Mesendoderm (in vitro differentiated cells): ENCODE results near the gene PYURF. TPM values are rescaled to one million over a fixed set of nuclear protein-coding genes. Genes with fewer than 3 reads are reported as not detected.
A peak's percentile ranks its signal among the peaks of the same experiment; 100 is the strongest.
"Not testable (repeated sequence)": the region's sequence is repeated elsewhere in the genome, so short reads cannot be mapped to it uniquely, and the experiment has no call there.

Source experiments
- DNase-seq: peaks from one replicate; pipeline ENCODE4 v3.0.0; 2013
- H2AK5ac ChIP-seq: 2 replicates; pipeline ENCODE4 v1.6.1; 2013; ENCODE audit warnings: low read length, inconsistent platforms
- H2BK120ac ChIP-seq: 2 replicates; pipeline ENCODE4 v1.6.1; 2013; ENCODE audit warnings: low read depth, mild to moderate bottlenecking, low read length, moderate library complexity, mixed read lengths
- H2BK15ac ChIP-seq: replicated peaks from 2 replicates; pipeline ENCODE4 v1.6.1; 2013; ENCODE audit warnings: low read depth, mild to moderate bottlenecking, moderate library complexity
- H2BK5ac ChIP-seq: 2 replicates; pipeline ENCODE4 v1.6.1; 2013; ENCODE audit warnings: low read length, inconsistent platforms
- H3K18ac ChIP-seq: 2 replicates; pipeline ENCODE4 v1.6.1; 2013; ENCODE audit warnings: mild to moderate bottlenecking, low read length, mixed read lengths
- H3K23ac ChIP-seq: one replicate; pipeline ENCODE4 v1.6.1; 2013; ENCODE audit warnings: low read length
- H3K27ac ChIP-seq: 2 replicates; pipeline ENCODE4 v1.5.1; 2013; ENCODE audit warnings: low read depth, mild to moderate bottlenecking, inconsistent platforms, low read length, moderate library complexity
- H3K27me3 ChIP-seq: 2 replicates; pipeline ENCODE4 v1.6.1; 2013; ENCODE audit warnings: low read length, control low read depth, mild to moderate bottlenecking, inconsistent platforms; ENCODE audit not compliant: insufficient read depth, poor library complexity
- H3K36me3 ChIP-seq: 2 replicates; pipeline ENCODE4 v1.6.1; 2013; ENCODE audit warnings: low read length, inconsistent platforms; ENCODE audit not compliant: control insufficient read depth, insufficient read depth
- H3K4ac ChIP-seq: one replicate; pipeline ENCODE4 v1.6.1; 2013; ENCODE audit warnings: low read depth, mild to moderate bottlenecking, low read length, moderate library complexity
- H3K4me1 ChIP-seq: 2 replicates; pipeline ENCODE4 v1.6.1; 2013; ENCODE audit warnings: low read depth, low read length, inconsistent platforms; ENCODE audit not compliant: control insufficient read depth
- H3K4me2 ChIP-seq: 2 replicates; pipeline ENCODE4 v1.6.1; 2013; ENCODE audit warnings: low read length
- H3K4me3 ChIP-seq: 2 replicates; pipeline ENCODE4 v1.5.1; 2013; ENCODE audit warnings: mild to moderate bottlenecking, low read length
- H3K56ac ChIP-seq: one replicate; pipeline ENCODE4 v1.6.1; 2013; ENCODE audit warnings: low read length
- H3K79me1 ChIP-seq: 2 replicates; pipeline ENCODE4 v1.6.1; 2013; ENCODE audit warnings: low read length, inconsistent platforms
- H3K79me2 ChIP-seq: 2 replicates; pipeline ENCODE4 v1.6.1; 2013; ENCODE audit warnings: mild to moderate bottlenecking, low read length; ENCODE audit not compliant: control insufficient read depth, insufficient read depth
- H3K9ac ChIP-seq: 2 replicates; pipeline ENCODE4 v1.6.1; 2013; ENCODE audit warnings: low read length, inconsistent platforms
- H4K5ac ChIP-seq: one replicate; pipeline ENCODE4 v1.6.1; 2013; ENCODE audit warnings: low read length
- H4K8ac ChIP-seq: one replicate; pipeline ENCODE4 v1.6.1; 2013; ENCODE audit warnings: low read depth, mild to moderate bottlenecking, control low read depth, low read length, moderate library complexity
- WGBS: extraction: QIAGEN DNeasy Blood & Tissue Kit; methylation state at CpG from one replicate; pipeline ENCODE4 v1.1.7; 2013; ENCODE audit warnings: low lambda C conversion rate, missing lambda C conversion rate; ENCODE audit not compliant: insufficient coverage; ENCODE audit errors: extremely low coverage; 5-methylcytosine and 5-hydroxymethylcytosine counted together
- polyA plus RNA-seq, 2 experiments: library from polyadenylated mRNA; stranded (reverse); fragments of 200-250 nt; gene quantifications; one replicate each; pipeline ENCODE4 v1.2.3, GENCODE V29; 2013

PYURF gene, protein sequence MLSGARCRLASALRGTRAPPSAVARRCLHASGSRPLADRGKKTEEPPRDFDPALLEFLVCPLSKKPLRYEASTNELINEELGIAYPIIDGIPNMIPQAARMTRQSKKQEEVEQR
- 71.4 TPM for polyA plus RNA-seq (2013, experiment 1 of 2)
- 71.4 TPM for polyA plus RNA-seq (2013, experiment 2 of 2)

DNA sequence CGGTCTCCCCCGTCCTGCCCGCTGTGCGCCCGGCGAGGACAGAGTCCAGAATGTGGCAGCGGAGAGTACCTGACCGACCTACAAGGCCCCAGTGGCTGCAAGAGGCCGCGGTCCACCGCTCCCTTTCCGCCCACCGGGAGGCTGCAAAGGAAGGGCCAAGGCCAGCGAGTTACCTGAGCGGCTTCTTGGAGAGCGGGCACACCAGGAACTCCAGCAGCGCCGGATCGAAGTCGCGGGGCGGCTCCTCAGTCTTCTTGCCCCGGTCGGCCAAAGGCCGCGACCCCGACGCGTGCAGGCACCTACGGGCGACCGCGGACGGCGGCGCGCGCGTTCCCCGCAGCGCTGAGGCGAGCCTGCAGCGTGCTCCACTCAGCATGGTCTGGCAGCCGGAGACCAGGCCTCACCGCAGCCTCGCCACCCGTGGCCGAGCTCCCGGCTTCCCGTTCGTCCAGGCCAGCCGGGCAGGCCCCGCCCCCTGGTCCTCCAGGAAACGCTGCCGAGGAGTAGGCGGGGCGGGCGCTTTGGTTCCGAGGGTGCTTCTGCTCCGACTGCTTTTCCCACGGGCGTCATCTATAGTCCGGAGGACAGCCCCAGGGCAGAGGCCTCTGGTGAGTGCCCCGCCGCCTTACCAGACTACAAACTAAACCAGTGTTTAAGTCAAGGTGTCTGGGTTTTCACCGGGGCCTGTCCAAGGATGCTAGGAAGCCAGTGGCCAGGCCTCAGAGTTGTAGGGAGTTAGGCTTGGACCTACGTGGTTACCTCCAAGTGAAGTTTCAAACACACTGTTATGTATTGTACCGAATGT is at the start of gene PYURF:
TSS of gene PYURF (minus strand) at position 452 of the 805 bp plus-strand sequence. CDS start at position 376, 76 bp downstream.
- Histone ChIP-seq H3K27me3 (no peaks in the 10 kb centered on the region), H3K4me3 (peak within 1 kb of the TSS; percentile 80), H2BK5ac (no peak within 1 kb of the TSS), H4K5ac (peak within 1 kb of the TSS; percentile 81), H2BK15ac (no peak within 1 kb of the TSS), H3K4me1 (no peaks in the 10 kb centered on the region), H3K27ac (peak within 1 kb of the TSS; percentile 25), H3K4ac (peak within 1 kb of the TSS; percentile 87), H3K23ac (peak within 1 kb of the TSS; percentile 3), H3K9ac (peak within 1 kb of the TSS; percentile 76), H2BK120ac (no peak within 1 kb of the TSS), H3K4me2 (peak within 1 kb of the TSS; percentile 73), H3K36me3 (no peaks in the 10 kb centered on the region), H3K56ac (peak within 1 kb of the TSS; percentile 90), H3K79me2 (peaks cover 13% of the 10 kb centered on the region), H4K8ac (no peak within 1 kb of the TSS), H3K79me1 (peaks cover 6% of the 10 kb centered on the region), H2AK5ac (no peak within 1 kb of the TSS), H3K18ac (peak within 1 kb of the TSS; percentile 60)
- WGBS = no CpG with 5 or more reads among the region's 68 CpGs
- DNase-seq = peak; percentile 96

DNA sequence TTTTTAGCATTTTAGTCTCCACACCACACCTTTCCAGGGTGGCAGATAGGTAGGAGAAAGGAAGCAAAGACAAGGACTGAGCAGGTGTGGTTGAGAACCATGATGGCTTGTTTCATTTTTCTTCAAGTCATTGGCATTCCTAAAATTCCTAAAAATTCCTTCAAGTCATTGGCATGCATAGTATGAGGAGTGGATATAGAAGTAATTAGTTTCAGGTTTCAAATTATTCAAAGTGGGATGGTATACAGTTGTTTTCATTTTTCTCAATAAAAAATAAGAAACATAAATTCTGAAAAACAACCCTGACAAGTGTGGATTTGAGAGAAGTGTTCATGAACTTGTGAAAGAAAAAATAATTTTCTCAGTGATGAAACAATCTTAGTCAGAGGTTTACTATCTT is 46.4 kb upstream of the PYURF start:
- no peak overlapping the region for H3K4me3 ChIP-seq
- no peaks in the 10 kb centered on the region for H3K27me3 ChIP-seq
- peak overlapping the region; percentile 15 for H3K56ac ChIP-seq
- H3K4me1 ChIP-seq = peaks cover 4% of the 10 kb centered on the region
- H4K5ac ChIP-seq = no peak overlapping the region
- no peak overlapping the region for H3K9ac ChIP-seq
- H4K8ac ChIP-seq = no peak overlapping the region
- H3K4ac ChIP-seq = no peak overlapping the region
- no peak overlapping the region for H3K23ac ChIP-seq
- H3K27ac ChIP-seq = no peak overlapping the region
- H2BK120ac ChIP-seq = no peak overlapping the region
- no peak overlapping the region for H2BK15ac ChIP-seq
- no peak overlapping the region for H2BK5ac ChIP-seq
- H3K4me2 ChIP-seq = no peak overlapping the region
- H3K18ac ChIP-seq = no peak overlapping the region
- H3K36me3 ChIP-seq = no peaks in the 10 kb centered on the region
- H2AK5ac ChIP-seq = no peak overlapping the region
- no peaks in the 10 kb centered on the region for H3K79me1 ChIP-seq
- peak; percentile 75 for DNase-seq
- no peaks in the 10 kb centered on the region for H3K79me2 ChIP-seq

DNA sequence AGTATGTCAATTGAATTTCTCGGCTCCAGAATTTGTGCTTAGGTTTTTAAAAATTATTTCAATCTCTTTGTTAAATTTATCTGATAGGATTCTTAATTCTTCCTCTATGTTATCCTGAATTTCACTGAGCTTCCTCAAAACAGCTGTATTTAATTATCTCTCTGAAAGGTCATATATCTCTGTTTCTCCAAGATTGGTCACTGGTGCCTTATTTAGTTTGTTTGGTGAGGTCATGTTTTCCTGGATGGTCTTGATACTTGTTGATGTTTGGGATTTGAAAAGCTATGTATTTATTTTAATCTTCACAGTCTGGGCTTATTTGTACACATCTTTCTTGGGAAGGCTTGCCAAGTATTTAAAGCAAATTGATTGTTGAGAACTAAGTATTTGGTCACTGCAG is 44.0 kb upstream of the PYURF start:
- H3K27me3 ChIP-seq = no peaks in the 10 kb centered on the region

DNA sequence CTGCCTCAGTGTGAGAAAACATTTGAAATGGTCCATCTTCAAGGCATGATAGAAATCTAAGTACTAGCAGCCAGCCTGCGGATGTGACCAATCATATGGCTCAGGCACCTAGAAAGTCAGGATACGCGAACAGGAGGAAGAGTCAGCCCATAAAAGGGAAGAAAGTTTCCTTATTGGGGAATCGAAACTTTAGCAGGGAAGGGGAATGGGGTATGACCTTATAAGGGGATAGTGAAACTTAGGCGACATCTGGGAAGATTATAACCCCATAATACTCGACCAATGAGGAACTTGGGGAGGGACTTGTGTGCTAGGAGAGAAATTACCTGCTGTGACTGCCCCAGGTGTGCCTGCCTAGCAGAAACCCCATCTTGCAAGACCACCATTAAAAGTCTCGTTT is 26.2 kb upstream of the PYURF start:
- H4K8ac ChIP-seq = no peak overlapping the region
- H3K27ac ChIP-seq = no peak overlapping the region
- H3K23ac ChIP-seq = no peak overlapping the region
- no peak overlapping the region for H2BK5ac ChIP-seq
- no peak overlapping the region for H2AK5ac ChIP-seq
- no CpG with 5 or more reads among the region's 7 CpGs for WGBS
- no peaks in the 10 kb centered on the region for H3K27me3 ChIP-seq
- no peak overlapping the region for H3K56ac ChIP-seq
- H3K4ac ChIP-seq = no peak overlapping the region
- H3K9ac ChIP-seq = no peak overlapping the region
- H2BK120ac ChIP-seq = no peak overlapping the region
- no peak overlapping the region for H3K18ac ChIP-seq
- H3K79me1 ChIP-seq = no peaks in the 10 kb centered on the region
- H3K4me2 ChIP-seq = no peak overlapping the region
- no peak overlapping the region for H3K4me3 ChIP-seq
- no peak overlapping the region for H2BK15ac ChIP-seq
- H3K79me2 ChIP-seq = no peaks in the 10 kb centered on the region
- no peak for DNase-seq
- no peak overlapping the region for H4K5ac ChIP-seq
- H3K36me3 ChIP-seq = no peaks in the 10 kb centered on the region
- H3K4me1 ChIP-seq = no peaks in the 10 kb centered on the region

More for the DNA sequence above, 44.0 kb upstream of the PYURF start:
- Histone ChIP-seq H3K4me3 (no peak overlapping the region), H3K23ac (no peak overlapping the region), H3K4ac (no peak overlapping the region), H3K4me2 (no peak overlapping the region), H3K79me1 (no peaks in the 10 kb centered on the region), H2BK15ac (no peak overlapping the region), H2BK5ac (no peak overlapping the region), H4K5ac (no peak overlapping the region), H4K8ac (no peak overlapping the region), H3K4me1 (peaks cover 4% of the 10 kb centered on the region), H3K9ac (no peak overlapping the region), H2BK120ac (no peak overlapping the region), H2AK5ac (no peak overlapping the region), H3K18ac (no peak overlapping the region), H3K36me3 (no peaks in the 10 kb centered on the region), H3K27ac (no peak overlapping the region), H3K79me2 (no peaks in the 10 kb centered on the region), H3K56ac (no peak overlapping the region)
- no CpG with 5 or more reads among the region's 1 CpG for WGBS
- DNase-seq = no peak

DNA sequence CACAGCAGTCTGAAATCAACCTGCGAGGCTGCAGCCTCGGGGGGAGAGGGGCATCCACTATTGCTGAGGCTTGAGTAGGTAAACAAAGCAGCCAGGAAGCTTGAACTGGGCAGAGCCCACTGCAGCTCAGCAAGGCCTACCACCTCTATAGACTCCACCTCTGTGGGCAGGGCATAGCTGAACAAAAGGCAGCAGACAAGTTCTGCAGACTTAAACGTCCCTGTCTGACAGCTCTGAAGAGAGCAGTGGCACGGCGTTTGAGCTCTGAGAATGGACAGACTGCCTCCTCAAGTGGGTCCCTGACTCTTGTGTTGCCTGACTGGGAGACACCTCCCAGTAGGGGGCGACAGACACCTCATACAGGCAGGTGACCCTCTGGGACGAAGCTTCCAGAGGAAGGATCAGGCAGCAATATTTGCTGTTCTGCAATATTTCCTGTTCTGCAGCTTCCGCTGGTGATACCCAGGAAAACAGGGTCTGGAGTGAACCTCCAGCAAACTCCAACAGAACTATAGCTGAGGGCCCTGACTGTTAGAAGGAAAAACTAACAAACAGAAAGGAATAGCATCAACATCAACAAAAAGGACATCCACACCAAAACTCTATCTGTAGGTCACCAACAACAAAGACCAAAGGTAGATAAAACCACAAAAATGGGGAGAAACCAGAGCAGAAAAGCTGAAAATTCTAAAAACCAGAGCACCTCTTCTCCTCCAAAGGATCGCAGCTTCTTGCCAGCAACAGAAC is 15.9 kb upstream of the PYURF start:
- H3K79me2 ChIP-seq, H2BK5ac ChIP-seq, H2AK5ac ChIP-seq, H3K9ac ChIP-seq, H3K4me1 ChIP-seq, H3K4me3 ChIP-seq, H3K27ac ChIP-seq, H3K4ac ChIP-seq, H3K18ac ChIP-seq, H2BK120ac ChIP-seq, H2BK15ac ChIP-seq, H4K8ac ChIP-seq, H3K27me3 ChIP-seq, H3K36me3 ChIP-seq, H3K4me2 ChIP-seq, H4K5ac ChIP-seq, H3K23ac ChIP-seq, H3K56ac ChIP-seq, H3K79me1 ChIP-seq: not testable (repeated sequence)
- WGBS = no CpG with 5 or more reads among the region's 9 CpGs
- DNase-seq = peak; percentile 73
